Esophagus squamous epithelium (tissue), 5 donors: ENCODE measurements around the gene SGCE. TPM values are rescaled to one million over a fixed set of nuclear protein-coding genes. Genes with fewer than 3 reads are reported as not detected.

Experiments
- DNase-seq: peaks from one replicate; lab custom pipeline; 2025; lab: John Stamatoyannopoulos, UW
- H3K27ac ChIP-seq, 4 donors: fragments of 200-600 bp; sonication (generic); one replicate each; pipeline ENCODE4 v1.5.1; 2016 to 2019; ENCODE audit warnings: mild to moderate bottlenecking in 1 of 4
- H3K27me3 ChIP-seq, 4 donors: fragments of 200-600 bp; sonication (generic); 1 replicate in 3 of 4; 2 replicates in 1 of 4; pipeline versions ENCODE4 v1.5.1 to v1.6.0; 2017 to 2021; ENCODE audit warnings: antibody characterized with exemption in 1 of 4
- H3K36me3 ChIP-seq, 3 donors: fragments of 200-600 bp; sonication (generic); one replicate each; pipeline ENCODE4 v1.5.1; 2016 to 2019
- H3K4me1 ChIP-seq, 3 donors: fragments of 200-600 bp; sonication (generic); one replicate each; pipeline ENCODE4 v1.5.1; 2017 to 2019
- H3K4me3 ChIP-seq, 4 donors: fragments of 200-600 bp; sonication (generic); 1 replicate in 3 of 4; 2 replicates in 1 of 4; pipeline ENCODE4 v1.5.1; 2016 to 2019; ENCODE audit warnings: mild to moderate bottlenecking in 2 of 4, moderate library complexity in 1 of 4
- H3K9me3 ChIP-seq, 3 donors: fragments of 200-600 bp; sonication (generic); one replicate each; pipeline ENCODE4 v1.5.1; 2016 to 2019
- CTCF ChIP-seq, 6 experiments: fragments of 450-650 bp in 4 of 6; fragments of 200-600 bp in 2 of 6; sonication (generic) in 2 of 6; IDR thresholded peaks; one replicate each; pipeline ENCODE4 v1.5.1; 2016 to 2019; ENCODE audit warnings: antibody characterized with exemption in 6 of 6, mild to moderate bottlenecking in 4 of 6, moderate library complexity in 4 of 6
- POLR2A ChIP-seq, 4 donors: fragments of 450-650 bp; IDR thresholded peaks; one replicate each; pipeline ENCODE4 v1.6.1; 2017; ENCODE audit warnings: antibody characterized with exemption in 4 of 4, mild to moderate bottlenecking in 4 of 4, moderate library complexity in 3 of 4
- WGBS, 2 donors: methylation state at CpG; one replicate each; pipeline ENCODE4 v1.1.5; 2018; 5-methylcytosine and 5-hydroxymethylcytosine counted together
- intact Hi-C: fragments of 100-400 bp; cut with DNase I; formaldehyde crosslinking; loops from one replicate; pipeline ENCODE4 v1.15.0; 2022
- total RNA-seq, 4 donors: library from RNA; depleted of rRNA; stranded (reverse); fragments of >200 nt; gene quantifications; one replicate each; pipeline ENCODE4 v1.1.0, GENCODE V29; 2016
- donor health status: DM: yes; HTN: yes; CAD: no.

The SGCE gene
- total RNA-seq, 4 donors from 2014 or later: 0.38 to 44.8 (median 13.2) TPM

GRCh38 chr7:94576316-94576715 is 79.6 kb downstream of the SGCE start:
- intact Hi-C loops: no loop called here
- DNase-seq: no peak
- Histone ChIP-seq H3K9me3 (peaks cover 0 to 15% (median 7%) of the 10 kb centered on the region in 3 donors), H3K36me3 (peaks cover 0 to 17% (median 0%) of the 10 kb centered on the region in 3 donors), H3K27ac (no peak overlapping the region), H3K27me3 (no peaks in the 10 kb centered on the region), H3K4me1 (no peaks in the 10 kb centered on the region), H3K4me3 (no peak overlapping the region)
- WGBS, 2 donors: 61 to 94% methylated on average over 2 of the region's 2 CpGs
- no peak for TF ChIP-seq POLR2A (IDR thresholded peaks at IDR 0.05)
- TF ChIP-seq CTCF (IDR thresholded peaks at IDR 0.05): no peak

- intact Hi-C loops: no loop called here
Measured at GRCh38 chr7:94575646-94576045, 80.3 kb downstream of the SGCE start.

DNA sequence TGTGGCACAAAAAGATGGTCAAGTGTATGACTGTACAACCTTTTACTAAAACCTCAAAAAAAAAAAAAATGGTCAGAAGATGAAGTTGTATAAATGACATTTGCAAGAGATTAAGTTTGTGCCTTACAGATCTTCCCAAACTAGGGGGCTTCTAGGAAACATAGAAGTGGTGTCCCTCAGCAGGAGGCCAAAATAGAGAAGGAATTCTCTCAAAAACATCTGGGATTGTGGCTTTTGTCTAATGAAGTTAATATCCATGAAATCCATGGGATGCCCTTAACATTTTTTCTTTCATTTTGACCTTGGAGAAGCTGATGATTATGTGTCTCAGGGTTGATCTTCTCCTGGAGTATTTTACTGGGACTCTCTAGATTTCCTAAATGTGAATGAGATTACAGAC is 84.1 kb downstream of the SGCE start:
- Histone ChIP-seq H3K4me3 (no peak overlapping the region), H3K36me3 (peaks cover 0 to 17% (median 0%) of the 10 kb centered on the region in 3 donors), H3K9me3 (peaks cover 0 to 15% (median 7%) of the 10 kb centered on the region in 3 donors), H3K27ac (no peak overlapping the region), H3K27me3 (no peaks in the 10 kb centered on the region), H3K4me1 (no peaks in the 10 kb centered on the region)
- TF ChIP-seq CTCF (IDR thresholded peaks at IDR 0.05): no peak
- TF ChIP-seq POLR2A (IDR thresholded peaks at IDR 0.05): no peak
- no peak for DNase-seq
- intact Hi-C loops: no loop called here

More at GRCh38 chr7:94575646-94576045, 80.3 kb downstream of the SGCE start:
- DNase-seq: no peak
- H3K27me3 ChIP-seq: no peaks in the 10 kb centered on the region
- no peaks in the 10 kb centered on the region for H3K4me1 ChIP-seq
- TF ChIP-seq CTCF (IDR thresholded peaks at IDR 0.05) (no peak), POLR2A (IDR thresholded peaks at IDR 0.05) (no peak)
- H3K36me3 ChIP-seq: peaks cover 0 to 17% (median 0%) of the 10 kb centered on the region in 3 donors
- H3K4me3 ChIP-seq: no peak overlapping the region
- H3K27ac ChIP-seq: no peak overlapping the region
- 95 to 98% methylated on average over 2 of the region's 2 CpGs for WGBS, 2 donors
- peaks cover 0 to 15% (median 7%) of the 10 kb centered on the region in 3 donors for H3K9me3 ChIP-seq

- no peaks in the 10 kb centered on the region for H3K36me3 ChIP-seq
- no peak overlapping the region for H3K4me3 ChIP-seq
- no peaks in the 10 kb centered on the region for H3K27me3 ChIP-seq
- no peaks in the 10 kb centered on the region for H3K9me3 ChIP-seq
- no peak for DNase-seq
- TF ChIP-seq POLR2A (IDR thresholded peaks at IDR 0.05): no peak
- no peak for TF ChIP-seq CTCF (IDR thresholded peaks at IDR 0.05)
- H3K4me1 ChIP-seq: no peaks in the 10 kb centered on the region
- no peak overlapping the region for H3K27ac ChIP-seq
- intact Hi-C loops: no loop called here
Measured at GRCh38 chr7:94567396-94567795, 88.5 kb downstream of the SGCE start.

- no peak overlapping the region for H3K27ac ChIP-seq
- no peaks in the 10 kb centered on the region for H3K4me1 ChIP-seq
- no peak for TF ChIP-seq CTCF (IDR thresholded peaks at IDR 0.05)
- no peak for TF ChIP-seq POLR2A (IDR thresholded peaks at IDR 0.05)
- DNase-seq: no peak
- 85 to 91% methylated on average over 4 of the region's 4 CpGs for WGBS, 2 donors
- H3K4me3 ChIP-seq: no peak overlapping the region
- H3K27me3 ChIP-seq: no peaks in the 10 kb centered on the region
- no peaks in the 10 kb centered on the region for H3K36me3 ChIP-seq
- intact Hi-C loops: no loop called here
- no peaks in the 10 kb centered on the region for H3K9me3 ChIP-seq
Measured at GRCh38 chr7:94565247-94565894, 90.6 kb downstream of the SGCE start.
